ENCODE results near the gene CEBPZOS.
"Not testable (repeated sequence)": the region's sequence is repeated elsewhere in the genome, so short reads cannot be mapped to it uniquely, and the experiment has no call there.

Gene CEBPZOS

DNA sequence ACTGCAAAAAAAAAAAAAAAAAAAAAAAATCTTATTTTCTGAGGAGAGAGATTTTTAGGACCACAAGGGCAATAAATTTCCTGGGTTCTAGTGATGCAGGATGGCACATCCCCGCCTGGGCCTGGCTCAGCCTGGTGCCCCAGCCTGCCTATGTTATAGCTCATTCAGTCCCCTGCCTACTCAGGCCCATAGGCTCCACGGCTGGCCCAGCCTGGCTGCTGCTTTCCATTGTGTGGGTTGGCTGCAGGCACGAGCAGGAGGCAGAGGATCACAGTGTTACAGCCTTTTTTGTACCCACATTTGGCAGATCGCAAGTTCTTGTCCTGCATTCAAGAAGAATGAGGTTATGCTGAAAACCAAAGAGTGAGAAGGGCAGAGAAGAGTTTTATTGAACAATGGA lies 5.0 kb upstream of the CEBPZOS start:
- DNase-seq (ENCODE audit: low read depth) = no peak

DNA sequence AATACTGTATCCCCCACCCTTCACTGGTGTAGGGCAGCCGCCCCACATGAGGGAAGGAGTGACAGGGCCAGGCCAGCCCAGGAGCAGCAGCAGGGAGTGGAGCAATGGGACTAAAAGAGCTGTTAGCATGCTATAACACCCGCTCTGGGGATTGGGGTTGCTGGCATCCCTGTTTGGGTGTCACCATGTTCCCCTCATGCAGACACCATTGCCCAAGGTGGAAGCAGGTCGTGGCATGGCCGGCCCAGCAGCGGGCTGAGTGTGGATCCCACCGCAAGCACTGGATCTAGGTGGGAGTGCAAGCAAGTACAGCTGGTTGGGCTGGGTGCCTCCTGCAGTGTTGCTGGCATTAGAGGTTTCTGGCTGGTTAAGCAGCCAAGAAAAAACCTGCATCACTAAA lies 4.5 kb upstream of the CEBPZOS start:
- no peak for DNase-seq (ENCODE audit: low read depth)

DNA sequence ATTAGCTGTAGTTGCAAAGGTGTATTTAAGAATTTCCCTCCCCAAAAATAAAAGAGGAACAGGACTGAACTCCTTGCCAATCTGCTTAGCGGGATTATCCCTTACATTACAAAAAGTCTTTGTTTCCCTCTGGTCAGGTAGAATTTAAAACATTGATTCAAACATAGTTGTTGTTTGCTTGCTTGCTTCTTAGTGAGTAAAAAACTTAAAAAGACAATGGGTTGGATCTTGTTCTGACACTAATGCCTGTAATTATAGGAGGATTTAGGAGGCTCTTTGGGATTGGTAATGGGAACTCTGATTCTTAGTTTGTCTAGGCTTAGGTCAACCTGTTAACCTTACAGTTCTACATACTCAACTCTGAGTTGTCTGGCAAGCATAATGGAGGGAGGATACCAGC lies 3.7 kb upstream of the CEBPZOS start:
- DNase-seq (ENCODE audit: low read depth) = no peak

DNA sequence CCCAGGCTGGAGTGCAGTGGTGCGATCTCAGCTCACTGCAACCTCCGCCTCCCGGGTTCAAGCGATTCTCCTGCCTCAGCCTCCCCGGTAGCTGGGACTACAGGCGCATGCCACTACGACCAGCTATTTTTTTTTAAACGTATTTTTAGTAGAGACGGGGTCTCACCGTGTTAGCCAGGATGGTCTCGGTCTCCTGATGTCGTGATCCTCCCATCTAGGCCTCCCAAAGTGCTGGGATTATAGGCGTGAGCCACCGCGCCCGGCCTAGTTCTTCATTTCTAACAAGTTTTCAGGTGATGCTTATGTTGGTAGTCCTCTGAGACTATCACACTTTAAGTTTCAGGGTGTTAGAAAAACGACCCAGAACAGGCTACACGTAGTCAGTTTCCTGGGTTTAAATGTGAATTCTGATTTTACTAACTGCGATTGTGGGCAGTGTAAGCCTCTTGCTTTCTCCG lies 405 bp upstream of the CEBPZOS start:
- DNase-seq (ENCODE audit: low read depth) = not testable (repeated sequence)

DNA sequence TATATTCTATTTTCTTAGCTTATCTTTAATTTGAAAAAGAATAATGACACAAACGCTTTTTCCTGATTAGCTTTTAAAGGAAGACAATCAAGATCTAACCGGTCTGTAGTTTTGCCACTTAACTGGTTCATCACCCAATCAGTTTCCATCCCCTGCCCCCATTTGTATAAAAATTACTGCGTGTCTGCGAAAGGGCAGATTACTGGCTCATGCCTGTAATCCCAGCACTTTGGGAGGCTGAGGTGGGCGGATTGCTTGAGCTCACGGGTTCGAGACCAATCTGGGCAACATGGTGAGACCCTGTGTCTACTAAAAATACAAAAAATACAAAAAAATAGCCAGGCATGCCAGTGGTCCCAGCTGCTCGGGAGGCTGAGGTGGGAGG lies 2.4 kb downstream of the CEBPZOS start:
- no peak for DNase-seq (ENCODE audit: low read depth)

DNA sequence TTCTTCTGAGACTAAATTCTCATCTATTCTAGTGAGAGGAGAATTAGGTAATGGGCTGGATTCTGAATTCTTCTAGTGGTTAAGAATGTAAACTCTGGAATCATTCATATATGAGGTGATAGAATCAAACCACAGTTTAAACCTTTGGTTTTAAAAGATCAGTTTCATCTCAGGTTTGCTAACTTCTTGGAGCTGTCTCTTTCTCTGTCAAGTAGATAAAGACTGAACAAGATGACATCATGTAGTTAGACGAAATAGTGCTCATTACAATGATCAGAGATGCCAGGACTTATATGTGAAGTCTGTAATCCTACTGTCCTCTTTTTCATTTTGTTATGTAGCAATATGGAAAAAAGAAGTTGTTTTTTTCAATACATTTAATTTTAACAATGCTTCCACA lies 4.9 kb downstream of the CEBPZOS start:
- no peak for DNase-seq (ENCODE audit: low read depth)

DNA sequence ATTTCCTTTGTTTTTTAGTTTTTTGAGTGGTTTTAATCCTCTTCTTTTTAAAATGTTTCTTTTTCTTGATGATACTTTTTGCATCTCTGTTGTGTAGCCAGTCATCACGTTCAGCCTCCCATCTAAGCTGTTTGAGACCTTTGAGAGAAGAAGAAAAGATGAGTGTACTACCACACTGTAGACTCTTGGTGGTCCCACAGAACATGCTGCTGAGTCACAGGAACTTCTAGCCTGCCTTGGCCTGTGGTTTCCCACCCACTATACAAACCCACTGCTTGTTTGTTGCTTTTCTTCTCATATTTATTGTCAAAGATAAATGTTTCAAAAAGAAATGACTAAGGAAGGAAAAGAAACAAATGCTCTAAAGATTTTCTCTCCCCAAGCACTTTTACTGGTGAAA lies 5.5 kb downstream of the CEBPZOS start:
- no peak for DNase-seq (ENCODE audit: low read depth)

DNA sequence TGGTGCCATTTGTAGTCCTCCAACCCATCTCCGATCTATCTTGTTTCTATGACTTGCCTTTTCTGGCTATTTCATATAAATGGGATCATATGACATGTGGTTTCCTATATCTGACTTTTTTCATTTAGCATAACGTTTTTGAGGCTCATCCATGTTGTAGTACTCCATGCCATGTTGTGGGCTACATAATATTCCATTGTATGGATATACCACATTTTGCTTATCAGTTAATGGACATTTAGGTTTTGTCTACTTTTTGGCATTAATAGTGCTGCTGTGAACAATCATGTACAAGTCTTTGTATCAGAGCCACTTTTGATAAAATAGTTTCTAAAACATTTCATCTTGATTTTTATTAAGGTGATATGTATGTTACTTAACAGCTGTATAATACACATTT lies 7.4 kb downstream of the CEBPZOS start:
- DNase-seq (ENCODE audit: low read depth) = no peak

DNA sequence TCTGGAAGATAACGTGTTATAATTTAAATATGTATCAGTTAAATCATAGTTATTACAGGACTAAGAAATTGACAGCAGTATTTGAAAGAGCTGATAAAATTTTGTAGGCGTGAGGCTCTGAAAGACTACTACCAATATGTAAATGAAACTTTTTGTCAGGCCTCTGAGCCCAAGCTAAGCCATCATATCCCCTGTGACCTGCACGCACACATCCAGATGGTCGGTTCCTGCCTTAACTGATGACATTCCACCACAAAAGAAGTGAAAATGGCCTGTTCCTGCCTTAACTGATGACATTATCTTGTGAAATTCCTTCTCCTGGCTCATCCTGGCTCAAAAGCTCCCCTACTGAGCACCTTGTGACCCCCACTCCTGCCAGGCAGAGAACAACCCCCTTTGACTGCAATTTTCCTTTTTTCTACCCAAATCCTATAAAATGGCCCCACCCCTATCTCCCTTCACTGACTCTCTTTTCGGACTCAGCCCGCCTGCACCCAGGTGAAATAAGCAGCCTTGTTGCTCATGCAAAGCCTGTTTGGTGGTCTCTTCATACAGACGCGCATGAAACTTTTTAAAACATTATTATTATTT lies 8.9 kb downstream of the CEBPZOS start:
- not testable (repeated sequence) for DNase-seq (ENCODE audit: low read depth)

DNA sequence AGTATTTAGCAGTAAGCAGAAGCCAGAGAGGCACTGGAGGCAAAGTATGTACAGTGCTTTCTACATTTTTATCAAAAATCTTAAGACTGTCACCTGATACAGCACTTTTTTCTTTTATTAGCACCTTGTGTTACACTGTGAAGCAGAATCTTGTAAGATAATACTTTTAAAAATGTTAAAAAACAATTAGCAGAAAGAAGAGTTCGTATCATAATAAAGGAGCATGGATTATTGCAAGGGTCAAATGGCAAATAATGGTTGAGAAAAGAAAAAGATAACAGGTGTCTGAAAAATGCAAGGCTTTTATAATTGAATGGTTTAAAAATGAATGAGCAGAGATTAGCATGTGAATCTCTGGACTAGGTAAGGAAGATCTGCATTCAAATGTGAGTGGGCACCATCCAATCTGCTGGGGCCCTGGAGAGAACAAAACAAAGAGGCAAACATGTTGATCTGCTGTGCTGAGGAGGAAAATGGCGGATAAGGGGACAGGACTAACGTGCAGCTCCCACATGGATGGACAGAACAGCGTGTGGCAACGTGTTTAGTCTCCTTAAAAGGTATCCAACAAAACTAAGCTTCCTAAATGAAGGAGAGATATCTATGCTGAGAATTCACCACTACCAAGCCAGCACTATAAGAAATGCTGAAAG lies 9.5 kb downstream of the CEBPZOS start:
- no peak for DNase-seq (ENCODE audit: low read depth)

DNA sequence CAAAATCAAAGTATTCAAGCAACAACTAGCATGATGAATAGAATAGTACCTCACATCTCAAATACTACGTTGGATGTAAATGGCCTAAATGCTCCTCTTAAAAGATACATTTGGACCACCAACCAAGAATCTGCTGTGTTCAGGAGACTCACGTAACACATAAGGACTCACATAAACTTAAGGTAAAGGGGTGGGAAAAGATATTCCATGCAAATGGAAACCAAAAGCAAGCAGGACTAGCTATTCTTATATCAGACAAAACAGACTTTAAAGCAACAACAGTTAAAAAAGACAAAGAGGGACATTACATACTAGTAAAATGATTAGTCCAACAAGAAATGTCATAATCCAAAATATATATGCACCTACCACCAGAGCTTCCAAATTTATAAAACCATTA lies 10.5 kb downstream of the CEBPZOS start:
- DNase-seq (ENCODE audit: low read depth) = not testable (repeated sequence)

DNA sequence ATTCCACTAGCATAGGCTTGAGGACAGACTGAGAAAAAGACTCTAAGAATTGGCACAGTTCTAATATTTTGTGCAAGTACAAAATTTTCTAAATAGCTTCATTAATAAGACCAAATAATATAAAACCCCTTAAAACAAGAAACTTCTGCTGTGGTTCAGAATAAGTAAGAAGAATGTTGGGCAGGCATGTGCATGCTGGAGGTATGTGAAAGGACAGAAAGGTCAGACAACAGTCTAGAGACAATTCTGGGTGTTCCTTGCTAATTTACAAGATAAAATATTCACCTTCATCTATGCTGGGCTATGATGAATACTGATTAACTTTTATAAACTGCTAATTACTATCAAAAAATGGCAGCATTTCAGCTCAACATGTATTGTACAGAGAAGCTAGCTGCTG lies 14.9 kb downstream of the CEBPZOS start:
- no peak for DNase-seq (ENCODE audit: low read depth)

DNA sequence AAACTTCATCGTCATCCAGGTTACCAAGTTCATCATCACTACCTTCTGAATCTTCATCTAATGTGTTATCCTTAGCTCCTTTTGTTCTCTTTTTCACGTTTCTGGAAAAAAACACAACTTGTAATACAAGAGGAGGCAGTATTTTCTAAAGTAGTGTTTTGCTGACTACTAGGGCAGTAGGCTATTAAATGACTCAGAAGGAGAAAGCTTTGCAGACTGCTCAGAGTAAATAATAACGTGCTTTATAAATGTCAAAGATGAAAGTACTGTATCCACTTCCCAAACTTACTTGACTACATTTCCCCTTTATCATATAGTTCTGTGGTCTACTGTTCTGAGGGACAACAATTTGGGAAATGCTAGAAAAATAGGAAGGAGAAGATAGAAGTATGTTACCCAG lies 15.6 kb downstream of the CEBPZOS start:
- DNase-seq (ENCODE audit: low read depth) = no peak

DNA sequence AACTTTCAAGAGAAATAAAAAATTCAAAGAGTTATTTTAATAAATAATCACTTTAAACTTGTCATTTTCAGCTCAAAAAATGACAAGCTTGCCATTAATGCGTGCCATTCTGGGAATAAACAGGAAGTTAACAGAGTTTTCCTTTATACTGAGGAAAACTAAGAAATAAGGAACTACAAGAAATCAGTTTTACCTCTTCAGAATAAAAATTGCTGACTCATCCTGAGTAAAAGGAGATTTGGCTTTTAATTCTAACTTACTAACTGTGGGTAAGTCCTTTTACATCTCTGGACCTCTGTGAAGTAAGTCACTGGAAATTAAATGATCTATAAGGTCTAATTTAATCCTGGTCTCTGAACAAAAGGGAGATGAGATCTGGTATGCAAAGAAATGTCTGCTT lies 19.0 kb downstream of the CEBPZOS start:
- no peak for DNase-seq (ENCODE audit: low read depth)

DNA sequence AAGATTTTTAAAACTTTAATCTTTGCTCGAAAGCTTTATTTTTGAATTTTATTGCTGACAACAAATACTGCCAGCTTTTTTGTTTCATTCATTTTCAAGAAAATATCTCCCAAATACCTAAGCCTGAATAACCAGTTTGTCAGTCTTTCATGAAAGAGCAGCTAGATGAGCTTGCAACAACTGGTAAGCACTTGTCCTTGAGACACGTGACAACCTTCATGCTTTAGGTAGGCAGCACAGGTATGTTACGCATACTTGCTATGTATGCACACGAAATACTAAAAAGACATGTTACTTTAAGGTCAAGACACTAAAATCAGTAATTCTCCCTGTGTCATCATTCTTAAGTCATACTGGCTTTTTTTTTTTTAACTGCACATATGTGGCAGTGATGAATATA lies 22.8 kb downstream of the CEBPZOS start:
- DNase-seq (ENCODE audit: low read depth) = no peak

DNA sequence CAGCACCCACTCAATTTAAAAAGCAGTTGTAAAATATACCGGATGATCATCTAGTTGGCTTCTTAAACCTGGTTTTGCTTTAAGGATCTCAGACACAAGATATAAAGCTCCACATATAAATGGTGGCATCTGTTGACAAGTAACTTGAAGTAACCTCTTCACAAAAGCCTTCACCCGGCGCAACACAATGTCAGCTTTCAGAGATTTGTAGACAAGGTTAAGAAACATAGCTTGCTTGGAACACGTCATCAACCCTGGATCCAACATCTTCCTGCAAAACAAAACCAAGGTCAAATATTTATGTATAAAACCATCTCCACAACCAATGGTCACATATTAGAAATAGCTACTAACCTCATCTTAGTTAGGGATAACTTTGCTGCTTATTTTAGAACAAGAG lies 26.8 kb downstream of the CEBPZOS start:
- DNase-seq (ENCODE audit: low read depth) = no peak

DNA sequence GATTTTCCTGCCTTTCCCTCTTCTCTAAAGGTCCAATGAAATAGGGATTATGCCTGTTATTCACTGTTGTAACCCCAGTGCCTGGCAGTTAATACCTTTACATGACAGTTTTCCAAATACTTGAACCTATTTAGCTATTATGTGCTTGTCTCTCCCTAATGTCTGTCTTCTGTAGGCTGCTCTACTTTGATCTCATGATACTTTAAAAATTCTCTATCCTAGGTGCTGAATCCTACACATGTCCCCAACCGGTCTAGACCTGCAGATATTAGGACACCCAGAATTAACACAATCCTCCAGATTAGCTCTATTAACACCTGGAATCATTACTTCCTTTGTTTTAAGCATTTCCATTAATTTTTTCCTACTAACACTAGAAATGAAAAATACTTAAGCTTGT lies 27.8 kb downstream of the CEBPZOS start:
- DNase-seq (ENCODE audit: low read depth) = no peak

DNA sequence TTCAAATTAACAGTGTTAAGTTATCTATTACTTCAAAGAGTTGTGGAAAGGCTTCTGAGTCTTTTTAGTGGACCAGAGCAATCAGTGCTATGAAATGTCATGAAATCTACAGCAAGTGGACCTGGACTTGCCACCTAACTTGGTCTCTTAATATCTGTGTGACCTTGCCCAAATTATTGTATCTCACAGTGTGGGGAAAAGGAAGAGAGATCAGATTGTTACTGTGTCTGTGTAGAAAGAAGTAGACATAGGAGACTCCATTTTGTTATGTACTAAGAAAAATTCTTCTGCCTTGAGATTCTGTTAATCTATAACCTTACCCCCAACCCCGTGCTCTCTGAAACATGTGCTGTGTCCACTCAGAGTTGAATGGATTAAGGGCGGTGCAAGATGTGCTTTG lies 28.8 kb downstream of the CEBPZOS start:
- not testable (repeated sequence) for DNase-seq (ENCODE audit: low read depth)

DNA sequence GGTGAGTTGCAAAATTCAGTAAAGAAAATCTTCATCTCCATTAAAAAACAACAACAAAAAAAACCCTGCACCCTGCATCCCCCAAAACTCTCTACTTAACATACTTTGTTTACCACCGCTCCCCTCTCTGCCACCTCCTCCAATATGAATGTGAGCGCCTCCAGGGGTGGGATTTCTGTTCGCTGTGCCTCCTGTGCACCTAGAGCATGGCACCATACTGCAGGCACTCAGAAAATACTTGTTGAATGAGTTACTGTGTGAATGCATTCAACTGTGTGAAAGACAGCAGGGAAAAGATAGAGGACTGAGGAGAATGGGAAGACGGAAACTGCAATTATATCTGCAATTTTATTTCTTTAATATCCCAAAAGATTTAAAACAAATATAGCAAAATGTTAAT lies 30.6 kb downstream of the CEBPZOS start:
- DNase-seq (ENCODE audit: low read depth) = no peak

DNA sequence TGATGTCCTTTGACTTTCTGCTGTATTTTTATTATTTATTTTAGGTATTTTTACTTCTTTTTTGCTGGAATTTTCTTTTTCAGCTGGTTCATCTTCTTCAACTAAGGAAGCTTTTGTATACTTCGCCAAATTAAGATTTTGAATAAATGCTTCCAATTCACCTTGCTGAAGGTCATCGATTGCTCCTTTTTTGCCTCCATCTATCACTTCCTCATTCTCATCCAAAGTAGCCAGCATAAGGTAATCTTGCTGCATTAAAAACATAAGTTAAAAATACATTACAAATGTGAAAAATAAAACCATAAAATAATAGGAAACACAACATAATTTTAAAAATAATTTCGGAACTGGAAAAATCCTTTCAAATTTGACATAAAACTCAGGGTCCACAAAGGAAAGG lies 32.5 kb downstream of the CEBPZOS start:
- DNase-seq (ENCODE audit: low read depth) = no peak

DNA sequence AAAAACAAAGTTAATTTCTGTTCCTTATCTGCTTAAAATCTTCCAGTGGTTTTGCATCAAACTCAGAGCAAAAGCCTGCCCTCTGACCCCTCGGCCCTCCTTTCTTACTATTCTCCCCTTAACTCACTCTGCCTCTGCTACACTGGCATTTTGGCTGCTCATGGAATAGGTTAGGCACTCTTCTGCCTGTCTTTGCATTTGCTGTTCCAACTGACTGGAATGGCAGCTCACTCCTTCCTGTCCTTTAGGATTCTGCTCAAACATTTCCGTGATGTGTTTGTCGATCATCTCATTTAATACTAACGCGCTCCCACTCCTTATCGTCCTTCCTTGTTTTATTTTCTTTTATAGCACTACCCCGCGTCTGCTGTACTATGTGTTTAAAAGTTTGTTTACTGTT lies 34.3 kb downstream of the CEBPZOS start:
- DNase-seq (ENCODE audit: low read depth) = no peak

DNA sequence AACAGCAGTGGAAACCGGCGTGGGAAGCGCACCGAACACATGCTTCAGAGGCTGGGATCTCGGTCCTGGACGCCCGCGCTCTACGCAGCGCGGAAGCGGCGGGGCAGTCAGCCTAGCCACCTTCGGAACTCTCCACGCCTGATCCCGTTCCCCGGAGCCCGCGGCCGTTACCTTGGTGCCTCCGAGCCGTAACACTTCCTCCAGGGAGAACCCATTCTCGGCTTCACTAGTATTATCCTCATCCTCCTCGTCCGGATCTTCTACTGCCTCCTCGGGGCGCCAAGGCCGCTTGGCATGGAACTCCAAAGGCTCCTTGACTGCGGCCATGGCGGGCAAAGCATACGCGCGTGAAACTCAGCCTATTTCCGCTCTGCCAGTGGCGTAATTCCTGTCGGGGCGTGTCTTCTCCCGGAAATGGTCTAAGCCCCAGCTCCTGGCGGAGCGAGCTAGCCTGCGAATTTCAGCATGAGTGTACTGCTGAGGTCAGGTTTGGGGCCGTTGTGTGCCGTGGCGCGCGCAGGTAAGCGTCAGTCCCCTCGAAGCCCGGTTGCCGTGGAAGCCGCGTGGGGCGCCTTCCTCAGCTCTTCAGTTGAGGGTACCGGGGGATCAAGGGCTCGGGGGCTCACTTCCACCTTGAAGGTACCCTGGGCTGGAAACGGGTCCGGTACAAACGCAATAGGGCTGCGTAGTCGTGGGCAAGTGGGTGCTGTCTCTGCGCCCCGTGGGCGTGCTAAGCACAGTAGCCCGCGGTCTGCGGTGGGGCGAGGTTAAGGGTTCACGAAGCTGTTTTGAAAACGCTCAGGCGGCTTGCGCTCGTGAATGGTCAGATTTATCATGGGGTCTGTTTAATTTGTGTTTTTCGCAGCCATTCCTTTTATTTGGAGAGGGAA lies 35.2 kb downstream of the CEBPZOS start, which contains the start of the genes CEBPZ and NDUFAF7:
Gene CEBPZ, minus strand, starts transcription at position 356 of the 890 bp plus-strand sequence. Its CDS starts 29 bp downstream, at position 327.
Gene NDUFAF7, plus strand, starts transcription at position 418 of the 890 bp plus-strand sequence. Its CDS starts 48 bp downstream, at position 466.
- peak; percentile 79 for DNase-seq (ENCODE audit: low read depth)

Measured in HS-27A (cell line).